NT2/D1 (cell line): ENCODE measurements around the gene NEU2.

Experiments
- SUZ12 ChIP-seq: IDR thresholded peaks from 2 replicates; pipeline ENCODE4 v1.6.1; 2011; ENCODE audit not compliant: insufficient read length, insufficient read depth; ENCODE audit errors: extremely low read depth
- YY1 ChIP-seq: IDR thresholded peaks from 2 replicates; pipeline ENCODE4 v1.6.1; 2011; ENCODE audit not compliant: insufficient read length, insufficient read depth

- TF ChIP-seq YY1 (no peak), SUZ12 (no peak)
Observed at GRCh38 chr2:233075141-233075965, 42.9 kb downstream of the NEU2 start.
